SK-N-SH (cell line): ENCODE measurements around the gene SHANK1. TPM values are rescaled to one million over a fixed set of nuclear protein-coding genes. Genes with fewer than 3 reads are reported as not detected.

Experiments used
- CTCF ChIA-PET: fragments of 300-600, 350-600 bp; formaldehyde crosslinking; extraction: SDS; loops from one replicate; lab custom pipeline; 2021; lab: Yijun Ruan, JAX
- POLR2A ChIA-PET: fragments of 350-600 bp; sonication (Branson Sonifier 250); formaldehyde crosslinking; extraction: SDS; loops from one replicate; lab custom pipeline; 2020; ENCODE audit warnings: antibody characterized with exemption, inconsistent platforms; lab: Yijun Ruan, JAX
- DNase-seq: peaks from one replicate; pipeline ENCODE4 v3.0.0; 2012
- H2AFZ ChIP-seq: fragments of 200-600 bp; sonication (generic); 2 replicates; pipeline ENCODE4 v1.8.1; 2016; ENCODE audit warnings: antibody characterized with exemption, mild to moderate bottlenecking, low read depth
- H3F3A ChIP-seq: fragments of 200-600 bp; sonication (generic); replicated peaks from 2 replicates; pipeline ENCODE3; 2016; ENCODE audit warnings: antibody characterized with exemption, mild to moderate bottlenecking; ENCODE audit not compliant: insufficient read depth
- H3K27ac ChIP-seq, 2 experiments: fragments of 200-500 bp in 1 of 2; fragments of 200-600 bp in 1 of 2; sonication (Bioruptor generic) in 1 of 2; sonication (generic), shearing (Covaris generic) in 1 of 2; 2 replicates each; pipeline versions ENCODE4 v1.5.1 to v1.6.1; 2014 to 2016; ENCODE audit warnings: low read depth in 2 of 2, inconsistent platforms in 1 of 2, low read length in 1 of 2, mild to moderate bottlenecking in 1 of 2, mixed read lengths in 1 of 2
- H3K27me3 ChIP-seq: fragments of 200-600 bp; sonication (generic), shearing (Covaris generic); 2 replicates; pipeline ENCODE4 v1.6.1; 2016; ENCODE audit warnings: mixed run types; ENCODE audit not compliant: insufficient read depth
- H3K36me3 ChIP-seq, 2 experiments: fragments of 200-500 bp in 1 of 2; fragments of 200-600 bp in 1 of 2; sonication (Bioruptor generic) in 1 of 2; sonication (generic) in 1 of 2; replicated peaks in 1 of 2; 2 replicates each; pipeline versions ENCODE3 to v1.5.1; 2014 to 2016; ENCODE audit warnings: low read length in 1 of 2, mild to moderate bottlenecking in 1 of 2; ENCODE audit not compliant: insufficient read depth in 2 of 2, control insufficient read depth in 1 of 2
- H3K4me1 ChIP-seq, 2 experiments: fragments of 200-500 bp in 1 of 2; fragments of 200-600 bp in 1 of 2; sonication (Bioruptor generic) in 1 of 2; sonication (generic), shearing (Covaris generic) in 1 of 2; 2 replicates each; pipeline versions ENCODE4 v1.5.1 to v1.6.1; 2014 to 2016; ENCODE audit warnings: low read depth in 1 of 2, low read length in 1 of 2, mixed run types in 1 of 2; ENCODE audit not compliant: insufficient read depth in 2 of 2, control insufficient read depth in 1 of 2
- H3K4me2 ChIP-seq: fragments of 200-600 bp; sonication (generic), shearing (Covaris generic); 2 replicates; pipeline ENCODE4 v1.6.1; 2017; ENCODE audit warnings: mixed run types
- H3K4me3 ChIP-seq, 2 experiments: fragments of 200-500 bp in 1 of 2; fragments of 200-600 bp in 1 of 2; sonication (Bioruptor generic) in 1 of 2; sonication (generic), shearing (Covaris generic) in 1 of 2; 2 replicates each; pipeline versions ENCODE4 v1.5.1 to v1.8.1; 2014 to 2016; ENCODE audit warnings: low read depth in 2 of 2, inconsistent platforms in 1 of 2, low read length in 1 of 2, mild to moderate bottlenecking in 1 of 2, mixed read lengths in 1 of 2, moderate library complexity in 1 of 2
- H3K79me2 ChIP-seq: fragments of 200-600 bp; sonication (generic); 2 replicates; pipeline ENCODE4 v1.8.1; 2017; ENCODE audit warnings: mild to moderate bottlenecking; ENCODE audit not compliant: insufficient read depth
- H3K9ac ChIP-seq: fragments of 200-600 bp; sonication (generic); 2 replicates; pipeline ENCODE4 v1.6.1; 2017; ENCODE audit warnings: mixed run types
- H3K9me2 ChIP-seq: fragments of 200-600 bp; sonication (generic); 2 replicates; pipeline ENCODE4 v1.6.1; 2017; ENCODE audit warnings: mixed run types
- H3K9me3 ChIP-seq: fragments of 200-600 bp; sonication (generic); 2 replicates; pipeline ENCODE4 v1.6.1; 2017; ENCODE audit warnings: mixed run types, mild to moderate bottlenecking, moderate library complexity
- H4K20me1 ChIP-seq: fragments of 200-600 bp; sonication (generic); 2 replicates; pipeline ENCODE4 v1.6.1; 2017; ENCODE audit warnings: mild to moderate bottlenecking, mixed run types; ENCODE audit not compliant: insufficient read depth
- CHD2 ChIP-seq: fragments of 150-350 bp; IDR thresholded peaks from 2 replicates; pipeline ENCODE4 v1.6.1; 2018; ENCODE audit warnings: low read length; ENCODE audit not compliant: partially characterized antibody
- EZH2phosphoT487 ChIP-seq: fragments of 200-600 bp; sonication (generic); IDR thresholded peaks from 2 replicates; pipeline ENCODE4 v1.6.1; 2017; ENCODE audit warnings: low read depth, mixed run types, mild to moderate bottlenecking, antibody characterized with exemption, moderate library complexity, borderline replicate concordance
- GATA2 ChIP-seq: sonication (generic); formaldehyde crosslinking; IDR thresholded peaks from 2 replicates; pipeline ENCODE4 v1.5.0; 2020; ENCODE audit warnings: mild to moderate bottlenecking, missing genetic modification reagents
- IRF3 ChIP-seq: fragments of 150-350 bp; IDR thresholded peaks from 2 replicates; pipeline ENCODE4 v1.6.1; 2016; ENCODE audit warnings: mild to moderate bottlenecking, low read depth, low read length
- JUND ChIP-seq: IDR thresholded peaks from 2 replicates; pipeline ENCODE4 v1.4.0; 2012
- MEF2A ChIP-seq: IDR thresholded peaks from 2 replicates; pipeline ENCODE4 v1.4.0; 2012; ENCODE audit warnings: low read depth, borderline replicate concordance
- NFIC ChIP-seq: IDR thresholded peaks from 2 replicates; pipeline ENCODE4 v1.4.0; 2012; ENCODE audit warnings: borderline replicate concordance
- NRF1 ChIP-seq: IDR thresholded peaks from 2 replicates; pipeline ENCODE4 v1.6.1; 2012; ENCODE audit warnings: low read depth, mild to moderate bottlenecking, low read length
- RXRA ChIP-seq: IDR thresholded peaks from 2 replicates; pipeline ENCODE4 v1.4.0; 2012; ENCODE audit warnings: low read depth, mild to moderate bottlenecking, borderline replicate concordance
- TAF1 ChIP-seq: IDR thresholded peaks from 2 replicates; pipeline ENCODE4 v1.6.1; 2012; ENCODE audit warnings: low read depth, mild to moderate bottlenecking, low read length, moderate library complexity, borderline replicate concordance
- TEAD4 ChIP-seq: IDR thresholded peaks from 2 replicates; pipeline ENCODE4 v1.4.0; 2012; ENCODE audit warnings: mild to moderate bottlenecking, borderline replicate concordance; ENCODE audit not compliant: insufficient read depth
- USF1 ChIP-seq: IDR thresholded peaks from 2 replicates; pipeline ENCODE4 v1.4.0; 2012; ENCODE audit warnings: low read depth, borderline replicate concordance
- USF2 ChIP-seq: fragments of 150-350 bp; IDR thresholded peaks from 2 replicates; pipeline ENCODE4 v1.6.1; 2017; ENCODE audit warnings: antibody characterized with exemption, low read length, low read depth, borderline replicate concordance
- YY1 ChIP-seq: IDR thresholded peaks from 2 replicates; pipeline ENCODE4 v1.4.0; 2012; ENCODE audit warnings: low read depth, mild to moderate bottlenecking
- ZBTB33 ChIP-seq: IDR thresholded peaks from 2 replicates; pipeline ENCODE4 v1.4.0; 2012; ENCODE audit warnings: low read depth, borderline replicate concordance
- WGBS: methylation state at CpG from one replicate; pipeline ENCODE4 v1.1.6; 2017; ENCODE audit warnings: low lambda C conversion rate; 5-methylcytosine and 5-hydroxymethylcytosine counted together
- polyA plus RNA-seq, 3 experiments: library from polyadenylated mRNA; depleted of rRNA; stranded (reverse); fragments of >200 nt; gene quantifications; 2 replicates each; pipeline ENCODE4 v1.2.3, GENCODE V29; 2012

SHANK1 gene
- polyA plus RNA-seq, 1 of the 3 experiments (the other 2 are of a cell fraction) = 0.28 TPM

GRCh38 chr19:50645107-50645506 is 74.5 kb downstream of the SHANK1 start:
- no peaks in the 10 kb centered on the region for H3K9me2 ChIP-seq
- no peak overlapping the region for H3K9ac ChIP-seq
- H4K20me1 ChIP-seq = no peaks in the 10 kb centered on the region
- H2AFZ ChIP-seq = no peak overlapping the region
- H3K27ac ChIP-seq = no peak overlapping the region
- H3K36me3 ChIP-seq = no peaks in the 10 kb centered on the region
- CTCF ChIA-PET = no interaction called here
- peaks cover 12% of the 10 kb centered on the region; the same call in 1 of the 2 replicates for H3K27me3 ChIP-seq
- TF ChIP-seq ZBTB33 (no peak), NRF1 (no peak), RXRA (no peak), USF2 (no peak), USF1 (no peak), CHD2 (no peak), YY1 (no peak)
- TF ChIP-seq, all 33 proteins: peak for 0
- H3F3A ChIP-seq = no peaks in the 10 kb centered on the region
- no peaks in the 10 kb centered on the region for H3K79me2 ChIP-seq
- WGBS = 4% methylated on average over 6 of the region's 6 CpGs
- no peak overlapping the region for H3K4me2 ChIP-seq
- no peak for DNase-seq
- H3K4me3 ChIP-seq = no peak overlapping the region
- H3K9me3 ChIP-seq = no peaks in the 10 kb centered on the region
- no peaks in the 10 kb centered on the region; a peak in 1 of 4 replicates for H3K4me1 ChIP-seq
- POLR2A ChIA-PET = no interaction called here

- POLR2A ChIA-PET = no interaction called here
- H3K4me2 ChIP-seq = no peak overlapping the region
- no peak overlapping the region for H3K27ac ChIP-seq
- no peak overlapping the region for H3K4me3 ChIP-seq
- H3K36me3 ChIP-seq = no peaks in the 10 kb centered on the region
- no peaks in the 10 kb centered on the region for H3K9me3 ChIP-seq
- DNase-seq = no peak
- CTCF ChIA-PET = no interaction called here
- H3K4me1 ChIP-seq = peaks cover 0 to 3% of the 10 kb centered on the region in 2 experiments; a peak in 1 of 4 replicates
- no peak overlapping the region for H3K9ac ChIP-seq
- H3K27me3 ChIP-seq = peaks cover 15% of the 10 kb centered on the region; the same call in 1 of the 2 replicates
- H3K9me2 ChIP-seq = no peaks in the 10 kb centered on the region
- no peak overlapping the region for H2AFZ ChIP-seq
- H4K20me1 ChIP-seq = no peaks in the 10 kb centered on the region
- H3K79me2 ChIP-seq = no peaks in the 10 kb centered on the region
- WGBS = 0% methylated on average over 1 of the region's 1 CpG
- no peaks in the 10 kb centered on the region for H3F3A ChIP-seq
- TF ChIP-seq TAF1 = no peak
- TF ChIP-seq MEF2A = no peak
- no peak for TF ChIP-seq TEAD4
- TF ChIP-seq NFIC = no peak
- TF ChIP-seq CHD2 = no peak
- no peak for TF ChIP-seq GATA2
- TF ChIP-seq JUND = no peak
- no peak for TF ChIP-seq EZH2phosphoT487
- no peak for TF ChIP-seq ZBTB33
- no peak for TF ChIP-seq IRF3
Observed at GRCh38 chr19:50644315-50644915, 75.2 kb downstream of the SHANK1 start.
